AG10803 (cell line): ENCODE results near the gene MYO1F.

Experiments
- DNase-seq: peaks from one replicate; pipeline ENCODE4 v3.0.0; 2010; ENCODE audit warnings: low read depth
- H3K4me3 ChIP-seq: 2 replicates; pipeline ENCODE4 v1.5.1; 2011; ENCODE audit warnings: mild to moderate bottlenecking, low read length, control low read depth
- TF ChIP-seq, protein P1 (sequence below): conservative IDR thresholded peaks from 2 replicates; pipeline ENCODE4 v1.5.1; 2011; ENCODE audit warnings: mild to moderate bottlenecking, low read length, control low read depth, inconsistent platforms

The MYO1F gene

DNA sequence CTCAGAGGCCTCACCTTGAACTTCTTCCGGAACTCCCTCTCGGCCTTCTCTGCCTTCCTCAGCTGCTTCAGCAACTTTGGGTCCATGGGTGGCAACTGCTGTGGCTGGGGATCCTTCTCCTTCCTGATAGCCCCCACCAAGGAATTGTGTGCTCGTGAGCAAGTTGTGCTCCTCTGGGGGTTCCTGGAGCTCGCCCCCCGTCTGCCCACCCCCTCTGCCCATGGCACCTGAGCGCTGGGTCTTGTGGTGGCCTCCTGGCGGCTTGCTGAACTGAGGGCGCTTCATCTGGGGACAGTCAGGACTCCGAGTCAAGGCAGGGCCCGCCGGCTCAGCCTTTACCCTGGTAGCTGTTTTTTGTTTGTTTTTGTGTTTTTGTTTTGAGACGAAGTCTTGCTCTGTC lies 86.4 kb downstream of the MYO1F start:
- TF ChIP-seq, protein P1, sequence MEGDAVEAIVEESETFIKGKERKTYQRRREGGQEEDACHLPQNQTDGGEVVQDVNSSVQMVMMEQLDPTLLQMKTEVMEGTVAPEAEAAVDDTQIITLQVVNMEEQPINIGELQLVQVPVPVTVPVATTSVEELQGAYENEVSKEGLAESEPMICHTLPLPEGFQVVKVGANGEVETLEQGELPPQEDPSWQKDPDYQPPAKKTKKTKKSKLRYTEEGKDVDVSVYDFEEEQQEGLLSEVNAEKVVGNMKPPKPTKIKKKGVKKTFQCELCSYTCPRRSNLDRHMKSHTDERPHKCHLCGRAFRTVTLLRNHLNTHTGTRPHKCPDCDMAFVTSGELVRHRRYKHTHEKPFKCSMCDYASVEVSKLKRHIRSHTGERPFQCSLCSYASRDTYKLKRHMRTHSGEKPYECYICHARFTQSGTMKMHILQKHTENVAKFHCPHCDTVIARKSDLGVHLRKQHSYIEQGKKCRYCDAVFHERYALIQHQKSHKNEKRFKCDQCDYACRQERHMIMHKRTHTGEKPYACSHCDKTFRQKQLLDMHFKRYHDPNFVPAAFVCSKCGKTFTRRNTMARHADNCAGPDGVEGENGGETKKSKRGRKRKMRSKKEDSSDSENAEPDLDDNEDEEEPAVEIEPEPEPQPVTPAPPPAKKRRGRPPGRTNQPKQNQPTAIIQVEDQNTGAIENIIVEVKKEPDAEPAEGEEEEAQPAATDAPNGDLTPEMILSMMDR, result no peak
- no peak overlapping the region for H3K4me3 ChIP-seq
- DNase-seq, result no peak

DNA sequence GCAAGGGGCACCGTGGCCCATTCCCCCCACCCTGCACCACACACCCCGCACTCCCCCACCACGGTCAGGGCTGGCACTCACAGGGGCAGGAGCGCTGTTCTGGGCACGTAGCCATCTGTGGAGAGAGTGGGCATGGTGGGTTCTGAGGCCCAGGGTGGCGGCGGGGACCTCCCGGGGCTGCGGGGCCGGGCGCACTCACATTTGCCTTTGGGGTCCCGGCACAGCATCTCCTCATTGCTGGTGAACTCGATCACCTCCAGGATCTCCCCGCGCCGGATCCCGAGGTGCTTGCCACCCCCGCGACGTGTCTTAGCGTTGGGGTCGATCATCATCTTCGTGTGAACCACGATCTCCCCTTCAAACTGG lies 86.9 kb downstream of the MYO1F start:
- no peak for DNase-seq
- TF ChIP-seq, protein P1, result no peak
- no peak overlapping the region for H3K4me3 ChIP-seq

DNA sequence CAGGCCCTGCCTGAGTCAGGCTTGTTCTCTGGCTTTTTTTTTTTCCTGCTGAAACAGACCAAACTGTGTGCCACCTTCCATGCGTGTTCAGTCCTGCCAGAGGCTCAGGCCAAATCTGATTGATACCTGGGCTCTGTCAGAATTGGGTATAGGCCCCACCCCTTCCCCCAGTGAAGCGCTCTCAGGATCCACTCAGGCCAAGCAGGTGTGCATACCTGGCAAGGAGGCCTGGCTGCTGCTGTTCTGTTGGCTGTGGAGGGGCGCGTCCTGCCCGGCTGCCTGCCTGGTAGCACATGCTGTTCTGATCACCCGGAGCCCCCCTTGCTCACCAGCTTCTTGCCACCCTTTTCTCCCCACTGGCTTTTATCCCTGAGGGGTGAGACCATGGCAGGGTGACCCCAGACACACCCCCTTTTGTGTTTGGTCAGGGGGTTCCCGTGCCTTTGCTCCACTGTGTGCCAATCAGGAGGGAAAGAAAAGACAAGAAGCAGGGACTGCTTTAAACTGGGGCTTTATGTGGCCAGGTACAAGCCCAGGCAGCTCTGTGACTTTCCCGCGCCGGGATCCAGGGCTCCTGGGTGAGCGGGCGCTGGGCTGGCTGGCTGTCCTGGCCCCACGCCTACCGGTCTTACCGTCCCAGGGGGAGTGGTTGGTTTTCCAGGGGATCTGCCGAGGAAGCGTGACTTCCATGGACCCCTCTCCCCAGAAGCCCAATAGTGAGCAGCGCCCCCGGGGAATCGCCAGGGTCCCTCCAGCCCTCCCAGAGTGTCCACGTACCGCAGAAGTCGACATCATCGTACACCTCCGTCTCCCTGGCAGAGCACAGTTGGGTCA lies 87.5 kb downstream of the MYO1F start:
- TF ChIP-seq, protein P1, result no peak
- DNase-seq, result no peak

DNA sequence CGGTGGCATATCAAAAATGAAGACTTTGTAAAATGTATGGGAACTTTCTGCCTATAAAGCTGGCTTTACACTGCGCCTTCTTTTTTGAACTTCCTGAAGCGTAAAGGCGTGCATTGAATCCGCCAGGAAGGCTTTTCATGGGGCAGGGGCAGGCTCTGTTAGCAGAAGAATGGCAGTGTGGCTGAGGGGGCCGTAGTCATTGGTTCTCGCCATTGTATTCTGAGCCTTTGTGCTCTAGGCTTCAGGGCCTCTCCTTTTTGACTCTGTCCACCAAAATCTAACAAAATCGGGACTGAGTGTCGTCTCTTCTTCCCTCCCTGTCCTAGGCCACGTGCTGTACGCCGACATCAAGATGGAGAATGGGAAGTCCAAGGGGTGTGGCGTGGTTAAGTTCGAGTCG lies 88.9 kb downstream of the MYO1F start:
- TF ChIP-seq, protein P1, result no peak
- no peak for DNase-seq
- H3K4me3 ChIP-seq, result no peak overlapping the region

More for the DNA sequence above, 87.5 kb downstream of the MYO1F start:
- no peak overlapping the region for H3K4me3 ChIP-seq

DNA sequence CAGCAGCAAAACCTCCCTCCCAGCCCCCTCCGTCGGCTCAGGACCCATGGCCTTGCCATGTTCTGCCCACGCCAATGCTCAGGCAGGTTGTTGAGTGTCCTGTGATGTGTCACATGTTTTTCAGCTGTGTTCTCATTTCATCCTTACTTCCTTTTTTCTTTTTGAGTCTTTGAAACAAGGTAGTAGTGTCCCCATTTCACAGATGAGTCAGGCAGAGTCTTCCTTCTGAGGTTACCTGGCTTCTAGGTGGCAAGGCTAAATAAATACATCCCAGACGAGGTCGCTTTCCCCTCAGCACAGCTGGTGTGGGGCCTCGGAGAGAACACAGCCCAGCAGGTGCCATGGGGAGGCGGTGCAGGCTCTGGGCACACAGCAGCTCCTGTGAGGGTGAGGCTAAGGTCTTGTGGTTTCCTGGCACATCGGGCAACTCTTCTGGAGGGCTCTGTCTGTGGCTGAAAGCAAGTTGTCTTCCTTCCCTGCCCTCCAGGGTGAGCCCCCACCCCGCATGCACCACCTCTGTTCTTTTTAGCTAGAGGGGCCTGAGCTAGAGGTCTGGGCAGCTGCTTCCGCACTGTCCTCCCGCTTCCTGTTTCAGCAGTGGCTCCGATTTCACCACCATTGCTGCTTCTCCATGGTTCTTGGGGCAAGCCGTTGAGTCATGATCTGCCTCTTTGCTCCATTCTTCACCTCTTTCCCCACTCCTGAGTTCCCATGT lies 89.9 kb downstream of the MYO1F start:
- no peak overlapping the region for H3K4me3 ChIP-seq
- TF ChIP-seq, protein P1, result no peak
- no peak for DNase-seq

DNA sequence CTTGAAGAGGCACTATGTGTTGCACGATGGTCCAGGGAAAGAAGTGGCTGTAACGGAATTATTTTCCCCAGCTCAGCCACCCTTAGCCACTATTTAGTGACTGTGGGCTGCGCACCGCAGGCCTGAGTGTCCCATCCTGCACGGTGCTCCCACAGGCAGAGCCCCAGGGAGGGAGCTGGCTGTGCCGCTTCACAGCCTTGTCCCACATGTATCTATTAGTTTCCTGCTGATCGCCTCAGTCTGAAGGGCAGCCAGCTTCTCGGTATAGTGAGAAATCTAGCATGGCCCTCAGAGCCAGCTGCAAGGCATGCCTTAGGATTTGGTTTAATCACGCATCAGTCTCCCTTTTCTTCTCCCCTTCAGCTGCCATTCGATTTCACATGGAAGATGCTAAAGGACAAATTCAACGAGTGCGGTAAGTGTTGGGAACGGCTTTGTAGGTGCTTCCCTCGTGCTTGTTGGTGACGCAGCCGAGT lies 90.5 kb downstream of the MYO1F start:
- TF ChIP-seq, protein P1, result no peak
- DNase-seq, result no peak
- no peak overlapping the region for H3K4me3 ChIP-seq
